DND-41 (cell line): ENCODE measurements around the gene LDB2.
"Not testable (repeated sequence)": the region's sequence is repeated elsewhere in the genome, so short reads cannot be mapped to it uniquely, and the experiment has no call there.

ENCODE experiments used
- EZH2 ChIP-seq: IDR thresholded peaks from 3 replicates; pipeline ENCODE4 v1.6.1; 2012; ENCODE audit warnings: borderline replicate concordance, low read depth, mild to moderate bottlenecking, moderate library complexity, low read length, inconsistent platforms; ENCODE audit not compliant: severe bottlenecking
- TF ChIP-seq, protein P1 (sequence below): IDR thresholded peaks from 2 replicates; pipeline ENCODE4 v1.5.1; 2012; ENCODE audit warnings: borderline replicate concordance, low read length, moderate library complexity, mild to moderate bottlenecking; ENCODE audit not compliant: poor library complexity, severe bottlenecking; ENCODE audit errors: extremely low read depth

DNA sequence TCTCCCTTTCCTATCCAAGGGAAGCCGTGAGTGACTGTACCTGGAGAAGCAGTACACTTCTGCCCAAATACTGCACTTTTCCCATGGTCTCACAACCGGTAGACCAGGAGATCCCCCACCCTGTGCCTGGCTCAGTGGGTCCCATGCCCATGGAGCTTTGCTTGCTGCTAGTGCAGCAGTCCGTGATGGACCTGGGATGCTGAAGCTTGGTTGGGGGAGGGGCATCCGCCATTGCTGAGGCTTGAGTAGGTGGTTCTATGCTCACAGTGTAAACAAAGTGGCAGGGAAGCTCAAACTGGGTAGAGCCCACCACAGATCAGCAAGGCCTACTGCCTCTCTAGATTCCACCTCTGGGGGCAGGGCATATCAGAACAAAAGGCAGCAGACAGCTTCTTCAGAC, 269.6 kb downstream of the LDB2 start:
- TF ChIP-seq, protein P1, sequence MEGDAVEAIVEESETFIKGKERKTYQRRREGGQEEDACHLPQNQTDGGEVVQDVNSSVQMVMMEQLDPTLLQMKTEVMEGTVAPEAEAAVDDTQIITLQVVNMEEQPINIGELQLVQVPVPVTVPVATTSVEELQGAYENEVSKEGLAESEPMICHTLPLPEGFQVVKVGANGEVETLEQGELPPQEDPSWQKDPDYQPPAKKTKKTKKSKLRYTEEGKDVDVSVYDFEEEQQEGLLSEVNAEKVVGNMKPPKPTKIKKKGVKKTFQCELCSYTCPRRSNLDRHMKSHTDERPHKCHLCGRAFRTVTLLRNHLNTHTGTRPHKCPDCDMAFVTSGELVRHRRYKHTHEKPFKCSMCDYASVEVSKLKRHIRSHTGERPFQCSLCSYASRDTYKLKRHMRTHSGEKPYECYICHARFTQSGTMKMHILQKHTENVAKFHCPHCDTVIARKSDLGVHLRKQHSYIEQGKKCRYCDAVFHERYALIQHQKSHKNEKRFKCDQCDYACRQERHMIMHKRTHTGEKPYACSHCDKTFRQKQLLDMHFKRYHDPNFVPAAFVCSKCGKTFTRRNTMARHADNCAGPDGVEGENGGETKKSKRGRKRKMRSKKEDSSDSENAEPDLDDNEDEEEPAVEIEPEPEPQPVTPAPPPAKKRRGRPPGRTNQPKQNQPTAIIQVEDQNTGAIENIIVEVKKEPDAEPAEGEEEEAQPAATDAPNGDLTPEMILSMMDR, result not testable (repeated sequence)
- TF ChIP-seq EZH2, result not testable (repeated sequence)
